Transverse colon (tissue), 3 donors: ENCODE measurements around the gene PRKCE.

Source experiments
- EP300 ChIP-seq: sonication (generic); formaldehyde crosslinking; IDR thresholded peaks from one replicate; pipeline ENCODE4 v1.6.1; 2017; ENCODE audit warnings: antibody characterized with exemption, low read depth
- POLR2A ChIP-seq: fragments of 450-650 bp; IDR thresholded peaks from one replicate; pipeline ENCODE4 v1.6.1; 2016; ENCODE audit warnings: antibody characterized with exemption, mild to moderate bottlenecking, moderate library complexity
- POLR2AphosphoS5 ChIP-seq, 3 donors: sonication (generic); formaldehyde crosslinking; IDR thresholded peaks; one replicate each; pipeline ENCODE4 v1.6.1; 2016; ENCODE audit warnings: antibody characterized with exemption in 3 of 3

- TF ChIP-seq POLR2A: no peak
- no peak for TF ChIP-seq POLR2AphosphoS5 (IDR thresholded peaks at IDR 0.05)
- TF ChIP-seq EP300: no peak
Observed at GRCh38 chr2:45833301-45833967, 182.0 kb downstream of the PRKCE start.
